ENCODE results near the gene HDAC11. TPM values are rescaled to one million over a fixed set of nuclear protein-coding genes. Genes with fewer than 3 reads are reported as not detected.
"Not testable (repeated sequence)": the region's sequence is repeated elsewhere in the genome, so short reads cannot be mapped to it uniquely, and the experiment has no call there.

The HDAC11 gene
- total RNA-seq, 2 donors from 2014 or later: 3.7 TPM

GRCh38 chr3:13498354-13499060 is 18.4 kb downstream of the HDAC11 start:
- peak overlapping the region in 1 of 2 donors; percentile 42 for H3K27ac Mint-ChIP-seq
- H3K36me3 Mint-ChIP-seq: no peaks in the 10 kb centered on the region
- ATAC-seq (no peak), DNase-seq (ENCODE audit: low spot score in 2 of 2) (no peak)
- H3K9me3 Mint-ChIP-seq: no peaks in the 10 kb centered on the region

GRCh38 chr3:13499246-13499645 is 19.1 kb downstream of the HDAC11 start:
- not testable (repeated sequence) for ATAC-seq; H3K36me3 Mint-ChIP-seq; H3K9me3 Mint-ChIP-seq; DNase-seq (ENCODE audit: low spot score in 2 of 2)
- H3K27ac Mint-ChIP-seq: peak overlapping the region in 1 of 2 donors; percentile 42

DNA sequence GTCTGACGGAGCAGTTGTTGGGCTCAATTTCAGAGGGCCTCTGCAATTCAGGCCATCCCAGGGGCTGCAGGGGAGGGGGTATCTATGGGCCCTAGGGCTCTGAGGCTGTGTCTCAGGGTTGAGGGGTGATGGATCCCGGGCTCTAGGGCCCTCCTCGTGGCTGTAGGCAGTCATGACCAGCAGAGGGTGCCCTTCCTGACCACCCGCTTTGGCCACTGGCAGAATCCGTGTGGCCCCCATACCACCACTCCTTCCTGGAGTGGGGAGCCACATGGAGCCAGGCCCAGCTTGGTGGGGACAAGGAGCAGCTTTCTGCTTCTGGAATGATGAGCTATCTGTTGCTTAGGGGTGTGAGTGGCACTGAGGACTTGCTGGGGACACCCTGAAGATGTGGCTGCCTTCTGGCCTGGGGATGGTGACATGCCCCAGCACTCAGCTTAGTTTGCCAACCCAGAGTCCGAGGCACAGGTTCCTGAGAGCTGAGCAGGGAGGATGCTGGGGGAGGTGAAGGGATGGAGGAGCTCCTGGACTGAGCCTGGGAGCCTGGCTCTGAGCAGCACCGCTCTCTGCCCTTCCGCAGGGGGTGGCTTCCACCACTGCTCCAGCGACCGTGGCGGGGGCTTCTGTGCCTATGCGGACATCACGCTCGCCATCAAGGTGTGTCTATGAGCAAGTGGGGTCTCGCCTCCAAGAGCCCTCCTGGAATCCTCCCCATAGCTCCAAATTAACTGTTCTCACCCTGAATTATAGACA is 20.2 kb downstream of the HDAC11 start:
- no peaks in the 10 kb centered on the region for H3K9me3 Mint-ChIP-seq
- H3K36me3 Mint-ChIP-seq: no peaks in the 10 kb centered on the region
- peak overlapping the region in 1 of 2 donors; percentile 48 for H3K27ac Mint-ChIP-seq
- ATAC-seq (peak in 1 of 2 donors; percentile 19), DNase-seq (ENCODE audit: low spot score in 2 of 2) (no peak)

DNA sequence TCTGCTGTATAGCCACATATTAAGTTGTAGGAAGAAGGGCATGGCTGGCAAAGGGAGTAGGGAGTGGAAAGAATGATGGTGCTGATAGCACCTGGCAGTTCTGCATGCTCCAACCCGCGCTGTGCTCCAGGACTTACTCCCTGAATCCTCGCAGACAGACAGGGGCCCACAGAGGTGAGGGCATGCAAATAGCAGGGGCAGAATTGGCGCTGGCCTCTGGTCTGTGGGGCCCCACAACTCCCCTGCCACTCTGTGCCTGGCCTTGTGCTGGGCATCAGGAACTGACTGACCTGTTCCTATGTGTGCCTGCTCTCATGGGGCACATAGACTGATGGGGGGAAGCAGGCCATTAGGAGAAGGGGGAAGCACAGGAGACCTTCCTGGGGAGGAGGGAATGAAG is 20.9 kb downstream of the HDAC11 start:
- ATAC-seq (no peak), DNase-seq (ENCODE audit: low spot score in 2 of 2) (no peak)
- H3K9me3 Mint-ChIP-seq: no peaks in the 10 kb centered on the region
- H3K36me3 Mint-ChIP-seq: no peaks in the 10 kb centered on the region
- H3K27ac Mint-ChIP-seq: no peak overlapping the region

- H3K9me3 Mint-ChIP-seq: no peaks in the 10 kb centered on the region
- no peak for ATAC-seq
- no peaks in the 10 kb centered on the region for H3K36me3 Mint-ChIP-seq
- DNase-seq (ENCODE audit: low spot score in 2 of 2): no peak
- H3K27ac Mint-ChIP-seq: peak overlapping the region in 1 of 2 donors; percentile 74
Observed at GRCh38 chr3:13501521-13501920, 21.4 kb downstream of the HDAC11 start.

DNA sequence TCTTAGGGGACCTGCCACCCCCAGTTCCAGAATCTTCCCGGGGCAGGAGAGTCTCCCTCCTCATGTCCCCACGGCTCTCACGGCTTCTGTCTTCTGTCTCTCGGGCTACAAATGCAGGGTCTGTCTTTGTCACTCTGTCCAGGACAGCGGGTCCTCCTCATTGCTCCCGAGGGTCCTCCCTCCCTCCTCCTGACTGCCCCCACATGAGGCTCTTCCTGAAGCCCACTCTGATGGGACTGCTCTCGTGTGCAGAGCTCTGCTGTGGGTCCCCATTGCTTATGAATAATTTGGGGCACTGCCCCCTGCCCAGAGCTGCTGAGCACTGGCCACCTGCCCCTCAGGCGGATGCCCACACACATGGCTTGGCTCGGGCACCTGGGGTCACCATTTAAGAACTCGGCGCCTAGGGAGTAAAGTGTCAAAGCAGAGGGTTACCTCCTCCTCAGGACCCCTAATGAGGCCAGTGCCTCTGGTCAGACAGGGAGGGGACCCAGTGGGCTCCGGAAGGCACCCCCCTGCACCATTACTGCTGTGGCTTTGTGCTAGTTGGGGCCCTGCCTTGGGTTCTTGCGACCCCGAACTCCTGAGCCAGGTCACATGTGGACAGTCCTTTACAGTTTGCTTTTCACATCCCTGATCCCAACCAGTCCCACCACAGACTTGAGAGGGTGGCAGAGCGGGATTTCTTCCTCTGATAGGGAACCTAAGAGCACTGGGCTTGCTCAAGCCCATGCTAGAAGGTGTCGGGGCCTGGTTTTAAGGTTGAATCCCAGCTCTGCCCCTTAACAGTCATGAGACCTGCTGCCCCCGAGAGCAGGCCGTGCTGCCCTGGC is 22.1 kb downstream of the HDAC11 start:
- DNase-seq (ENCODE audit: low spot score in 2 of 2): no peak
- H3K27ac Mint-ChIP-seq: peak overlapping the region in 1 of 2 donors; percentile 74
- no peak for ATAC-seq
- H3K9me3 Mint-ChIP-seq: no peaks in the 10 kb centered on the region
- H3K36me3 Mint-ChIP-seq: no peaks in the 10 kb centered on the region

- no peaks in the 10 kb centered on the region for H3K36me3 Mint-ChIP-seq
Observed at GRCh38 chr3:13502791-13503060, 22.6 kb downstream of the HDAC11 start.

DNA sequence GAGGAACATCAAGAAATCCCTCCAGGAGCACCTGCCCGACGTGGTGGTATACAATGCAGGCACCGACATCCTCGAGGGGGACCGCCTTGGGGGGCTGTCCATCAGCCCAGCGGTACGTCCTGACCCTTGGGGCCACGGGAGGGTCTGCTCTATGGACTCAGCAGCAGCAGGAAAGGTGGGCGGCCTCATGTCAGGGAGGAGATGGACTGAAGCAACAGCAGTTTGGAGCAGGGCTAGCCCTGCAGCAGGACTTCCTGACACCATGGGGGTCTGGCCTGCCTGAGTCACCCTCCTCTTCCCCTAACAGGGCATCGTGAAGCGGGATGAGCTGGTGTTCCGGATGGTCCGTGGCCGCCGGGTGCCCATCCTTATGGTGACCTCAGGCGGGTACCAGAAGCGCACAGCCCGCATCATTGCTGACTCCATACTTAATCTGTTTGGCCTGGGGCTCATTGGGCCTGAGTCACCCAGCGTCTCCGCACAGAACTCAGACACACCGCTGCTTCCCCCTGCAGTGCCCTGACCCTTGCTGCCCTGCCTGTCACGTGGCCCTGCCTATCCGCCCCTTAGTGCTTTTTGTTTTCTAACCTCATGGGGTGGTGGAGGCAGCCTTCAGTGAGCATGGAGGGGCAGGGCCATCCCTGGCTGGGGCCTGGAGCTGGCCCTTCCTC is 24.2 kb downstream of the HDAC11 start:
- ATAC-seq: no peak
- Mint-ChIP-seq H3K27ac (no peak overlapping the region), H3K9me3 (no peaks in the 10 kb centered on the region), H3K36me3 (no peaks in the 10 kb centered on the region)
- no peak for DNase-seq (ENCODE audit: low spot score in 2 of 2)

More at GRCh38 chr3:13502791-13503060, 22.6 kb downstream of the HDAC11 start:
- no peak overlapping the region for H3K27ac Mint-ChIP-seq
- no peaks in the 10 kb centered on the region for H3K9me3 Mint-ChIP-seq
- ATAC-seq (no peak), DNase-seq (ENCODE audit: low spot score in 2 of 2) (no peak)

- Mint-ChIP-seq H3K27ac (no peak overlapping the region), H3K9me3 (no peaks in the 10 kb centered on the region), H3K36me3 (no peaks in the 10 kb centered on the region)
- DNase-seq (ENCODE audit: low spot score in 2 of 2): no peak
- ATAC-seq: no peak
Observed at GRCh38 chr3:13505147-13506130, 25.3 kb downstream of the HDAC11 start.

GRCh38 chr3:13506239-13506638 is 26.1 kb downstream of the HDAC11 start:
- no peak for ATAC-seq
- Mint-ChIP-seq H3K36me3 (no peaks in the 10 kb centered on the region), H3K27ac (no peak overlapping the region), H3K9me3 (no peaks in the 10 kb centered on the region)
- DNase-seq (ENCODE audit: low spot score in 2 of 2): no peak

GRCh38 chr3:13506680-13507079 is 26.6 kb downstream of the HDAC11 start:
- H3K36me3 Mint-ChIP-seq: no peaks in the 10 kb centered on the region
- no peaks in the 10 kb centered on the region for H3K9me3 Mint-ChIP-seq
- DNase-seq (ENCODE audit: low spot score in 2 of 2) (no peak), ATAC-seq (no peak)
- H3K27ac Mint-ChIP-seq: peak overlapping the region; percentile 47 to 55

GRCh38 chr3:13507247-13507569 is 27.1 kb downstream of the HDAC11 start:
- Mint-ChIP-seq H3K36me3 (no peaks in the 10 kb centered on the region), H3K9me3 (no peaks in the 10 kb centered on the region), H3K27ac (peak overlapping the region in 1 of 2 donors; percentile 47)
- DNase-seq (ENCODE audit: low spot score in 2 of 2) (no peak), ATAC-seq (no peak)

DNA sequence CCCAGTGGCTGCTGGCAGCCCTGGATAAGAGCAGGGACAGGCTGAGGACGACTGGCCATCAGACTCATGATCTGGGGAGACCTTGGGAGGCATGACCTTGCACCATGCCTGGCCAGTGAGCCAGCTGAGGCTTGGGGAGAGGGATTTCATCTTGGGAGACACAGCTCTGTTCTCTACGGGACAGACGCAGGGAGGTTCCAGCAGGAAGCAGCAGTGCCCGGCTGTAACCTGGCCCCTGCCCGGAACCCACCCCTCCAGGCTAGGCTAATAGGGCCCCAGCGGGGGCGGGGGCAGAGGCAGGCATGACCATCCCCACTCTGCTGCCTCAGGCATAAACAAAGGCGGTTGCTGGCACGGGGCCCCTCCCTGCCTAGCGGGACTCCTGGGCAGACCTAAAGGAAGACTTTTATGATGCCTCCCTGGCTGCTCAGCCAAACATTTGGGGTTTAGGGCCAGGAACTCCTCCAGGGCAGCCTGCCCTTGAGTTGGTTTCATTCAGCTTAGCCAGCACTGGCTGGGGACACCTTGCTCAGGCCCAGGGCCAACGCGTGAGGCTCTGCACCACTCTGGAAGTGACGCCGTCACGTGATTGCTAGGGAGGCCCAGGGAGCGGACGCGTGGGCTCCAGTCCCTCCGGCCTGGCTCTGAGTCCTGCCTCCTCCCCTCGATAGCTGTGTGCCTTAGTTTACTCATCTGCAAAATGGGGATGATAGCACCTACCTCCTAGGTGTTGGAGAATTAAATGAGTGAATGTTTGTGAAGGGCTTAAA is 27.6 kb downstream of the HDAC11 start:
- ATAC-seq (no peak), DNase-seq (ENCODE audit: low spot score in 2 of 2) (no peak)
- Mint-ChIP-seq H3K27ac (peak overlapping the region in 1 of 2 donors; percentile 47), H3K36me3 (no peaks in the 10 kb centered on the region), H3K9me3 (no peaks in the 10 kb centered on the region)

DNA sequence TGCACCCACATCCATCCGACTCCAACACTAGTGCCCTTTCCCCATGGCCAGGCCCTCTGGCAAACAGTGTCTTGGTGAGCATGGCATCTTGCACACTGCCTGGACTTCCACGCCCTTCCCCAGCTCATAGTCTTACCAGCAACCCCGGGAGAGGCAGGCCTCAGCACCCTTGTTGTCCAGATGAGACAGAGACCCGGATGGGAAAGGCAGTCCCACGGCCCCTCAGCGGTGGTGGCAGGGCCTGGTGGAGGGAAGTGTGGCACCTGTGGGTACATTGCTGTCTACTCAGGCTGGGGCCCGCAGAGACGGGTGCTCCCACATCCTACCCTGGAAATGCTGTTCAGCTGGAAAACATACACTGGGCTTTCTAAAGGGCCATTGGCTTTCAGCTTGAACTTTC is 28.4 kb downstream of the HDAC11 start:
- no peak overlapping the region for H3K27ac Mint-ChIP-seq
- ATAC-seq: no peak
- DNase-seq (ENCODE audit: low spot score in 2 of 2): no peak
- H3K9me3 Mint-ChIP-seq: no peaks in the 10 kb centered on the region
- H3K36me3 Mint-ChIP-seq: no peaks in the 10 kb centered on the region

DNA sequence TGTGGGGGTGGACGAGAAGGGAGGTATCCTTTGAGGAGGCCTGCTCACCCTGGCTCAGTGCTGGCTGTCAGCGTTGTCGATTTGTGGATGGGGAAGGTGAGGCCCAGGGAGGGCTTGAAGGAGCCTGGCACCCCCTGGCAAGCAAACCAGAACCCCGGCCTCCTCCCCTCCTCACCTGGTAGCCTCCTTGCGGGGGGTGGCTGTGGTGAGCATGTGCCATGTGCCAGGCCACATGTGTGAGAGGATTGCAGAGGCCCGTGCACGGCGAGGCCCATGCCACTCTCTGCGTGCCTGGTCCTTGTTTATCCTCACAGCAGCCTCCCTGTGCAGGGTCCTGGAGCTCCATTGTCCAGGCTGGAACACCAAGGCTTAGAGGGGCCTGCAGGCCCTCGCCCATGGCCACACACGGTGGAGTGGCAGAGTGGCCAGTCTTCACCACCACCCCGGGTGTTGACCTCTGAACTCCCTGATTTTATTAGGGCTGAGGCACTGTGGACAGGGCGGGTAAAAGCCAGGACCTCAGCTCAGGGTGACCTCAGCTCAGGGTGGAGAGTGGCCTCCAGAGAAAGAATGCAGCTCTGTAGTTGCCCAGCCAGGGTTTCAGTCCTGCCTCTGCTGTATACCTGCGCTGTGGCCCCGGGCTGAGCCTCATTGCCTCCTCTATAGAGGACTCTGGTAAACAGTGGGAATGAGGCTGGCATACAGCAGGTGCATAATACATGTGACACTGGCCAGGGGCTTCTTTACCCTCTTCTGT is 29.1 kb downstream of the HDAC11 start:
- DNase-seq (ENCODE audit: low spot score in 2 of 2): no peak
- H3K27ac Mint-ChIP-seq: no peak overlapping the region
- no peaks in the 10 kb centered on the region for H3K9me3 Mint-ChIP-seq
- no peak for ATAC-seq
- no peaks in the 10 kb centered on the region for H3K36me3 Mint-ChIP-seq
